Caco-2 (cell line): Measurements from ENCODE around the gene ACP2. TPM values are rescaled to one million over a fixed set of nuclear protein-coding genes. Genes with fewer than 3 reads are reported as not detected.

ENCODE experiments used
- BruUV-seq: library from RNA; stranded (reverse); fragments of 400-500 nt; replicated peaks from 2 replicates; lab custom pipeline; 2021; lab: Mats Ljungman, UMichigan
- CTCF ChIA-PET: fragments of 300-600 bp; sonication (Branson Sonifier 250); formaldehyde crosslinking; loops from one replicate; lab custom pipeline; 2022; ENCODE audit warnings: antibody characterized with exemption; lab: Charles Lee
- POLR2A ChIA-PET: fragments of 300-600 bp; sonication (Branson Sonifier 250); formaldehyde crosslinking; loops from one replicate; lab custom pipeline; 2022; ENCODE audit warnings: antibody characterized with exemption; lab: Charles Lee
- DNase-seq, 2 experiments: peaks; one replicate each; pipeline versions ENCODE4 v3.0.0 to v3.0.0-alpha.2; 2020 to 2022
- H3K27me3 ChIP-seq: replicated peaks from 2 replicates; pipeline ENCODE4 v1.6.0; 2011; ENCODE audit warnings: low read length; ENCODE audit not compliant: control insufficient read depth, insufficient read depth
- H3K36me3 ChIP-seq: 2 replicates; pipeline ENCODE4 v1.5.1; 2011; ENCODE audit warnings: low read length; ENCODE audit not compliant: control insufficient read depth, insufficient read depth
- H3K4me1 ChIP-seq: fragments of 250-450 bp; sonication (Bioruptor Pico); 2 replicates; pipeline ENCODE4 v1.5.1; 2020; ENCODE audit warnings: mild to moderate bottlenecking
- H3K4me3 ChIP-seq: 2 replicates; pipeline ENCODE4 v1.5.1; 2011; ENCODE audit warnings: low read depth, mild to moderate bottlenecking, control low read depth, low read length
- H3K9me3 ChIP-seq: fragments of 250-450 bp; sonication (Bioruptor Pico); 2 replicates; pipeline ENCODE4 v1.5.1; 2020; ENCODE audit warnings: mild to moderate bottlenecking, moderate library complexity
- H3K27ac Mint-ChIP-seq: one replicate; pipeline ENCODE4 v1.8.0; 2022; ENCODE audit warnings: mixed read lengths; ENCODE audit not compliant: unreplicated experiment
- H3K27me3 Mint-ChIP-seq: one replicate; pipeline ENCODE4 v1.8.0; 2022; ENCODE audit warnings: mixed read lengths; ENCODE audit not compliant: insufficient read depth, unreplicated experiment
- H3K36me3 Mint-ChIP-seq: one replicate; pipeline ENCODE4 v1.8.0; 2022; ENCODE audit warnings: mild to moderate bottlenecking, mixed read lengths; ENCODE audit not compliant: insufficient read depth, unreplicated experiment
- H3K4me1 Mint-ChIP-seq: one replicate; pipeline ENCODE4 v1.8.0; 2022; ENCODE audit warnings: low read depth, mixed read lengths; ENCODE audit not compliant: unreplicated experiment
- H3K4me3 Mint-ChIP-seq: one replicate; pipeline ENCODE4 v1.8.0; 2022; ENCODE audit warnings: mild to moderate bottlenecking, moderate library complexity, mixed read lengths; ENCODE audit not compliant: unreplicated experiment
- H3K9me3 Mint-ChIP-seq: one replicate; pipeline ENCODE4 v1.8.0; 2022; ENCODE audit warnings: mixed read lengths; ENCODE audit not compliant: unreplicated experiment
- intact Hi-C: fragments of 100-400 bp; cut with micrococcal nuclease; formaldehyde crosslinking; loops from one replicate; pipeline ENCODE4 v1.10.0; 2022; ENCODE audit not compliant: unreplicated experiment
- total RNA-seq: library from RNA; stranded (reverse); gene quantifications from 2 replicates; pipeline ENCODE4 v1.2.3, GENCODE V29; 2022
- TF ChIP-seq, protein P1 (sequence below), 2 experiments: fragments of 200-600 bp in 1 of 2; IDR thresholded peaks; 1 replicate in 1 of 2; 2 replicates in 1 of 2; pipeline versions ENCODE4 v1.5.1 to v1.8.0; 2011 to 2022; ENCODE audit warnings: antibody characterized with exemption in 1 of 2, control low read depth in 1 of 2, inconsistent platforms in 1 of 2, low read depth in 1 of 2, low read length in 1 of 2, mild to moderate bottlenecking in 1 of 2, moderate library complexity in 1 of 2; ENCODE audit not compliant: insufficient read depth in 1 of 2, severe bottlenecking in 1 of 2, unreplicated experiment in 1 of 2

The ACP2 gene
- total RNA-seq, 1 experiment from 2014 or later = 44.7 TPM

DNA sequence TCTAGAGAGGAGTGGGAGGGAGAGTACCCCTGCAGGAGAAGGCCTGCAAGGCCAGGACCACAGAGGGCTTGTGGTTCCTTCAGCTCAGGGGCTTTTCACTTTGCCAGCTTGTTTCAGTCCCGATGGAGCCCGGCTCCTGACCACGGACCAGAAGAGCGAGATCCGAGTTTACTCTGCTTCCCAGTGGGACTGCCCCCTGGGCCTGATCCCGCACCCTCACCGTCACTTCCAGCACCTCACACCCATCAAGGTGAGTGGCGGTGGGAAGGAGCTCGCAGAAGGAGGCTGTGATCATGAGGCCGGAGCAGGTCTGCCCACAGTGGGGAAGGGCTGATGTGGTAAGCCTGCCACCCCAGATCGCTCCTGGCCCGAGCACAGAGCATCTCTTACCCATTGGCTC lies 13.5 kb downstream of the ACP2 start:
- H3K36me3 ChIP-seq = peaks cover 1% of the 10 kb centered on the region; the same call in 1 of the 2 replicates
- peaks cover 19% of the 10 kb centered on the region for H3K4me1 ChIP-seq
- ChIA-PET POLR2A (interaction anchor here (1.6 to 2.9 kb wide), 2 partner anchors 20 to 48 kb away, joined by 6 to 18 read pairs; partner anchors contain the start of gene DDB2), CTCF (interaction anchor here (1.9 to 2.5 kb wide), 4 partner anchors 13 to 56 kb away, joined by 4 to 28 read pairs (median 7); partner anchors contain the start of genes ACP2 and NR1H3)
- Mint-ChIP-seq H3K4me1 (peaks cover 12% of the 10 kb centered on the region), H3K9me3 (no peaks in the 10 kb centered on the region), H3K27ac (peak overlapping the region; percentile 47), H3K27me3 (no peaks in the 10 kb centered on the region), H3K4me3 (no peak overlapping the region), H3K36me3 (peaks cover 32% of the 10 kb centered on the region)
- no peaks in the 10 kb centered on the region for H3K9me3 ChIP-seq
- intact Hi-C loops = no loop called here
- no peak for DNase-seq
- no TSS peak for BruUV-seq
- H3K27me3 ChIP-seq = no peaks in the 10 kb centered on the region
- no peak overlapping the region for H3K4me3 ChIP-seq
- TF ChIP-seq, protein P1, sequence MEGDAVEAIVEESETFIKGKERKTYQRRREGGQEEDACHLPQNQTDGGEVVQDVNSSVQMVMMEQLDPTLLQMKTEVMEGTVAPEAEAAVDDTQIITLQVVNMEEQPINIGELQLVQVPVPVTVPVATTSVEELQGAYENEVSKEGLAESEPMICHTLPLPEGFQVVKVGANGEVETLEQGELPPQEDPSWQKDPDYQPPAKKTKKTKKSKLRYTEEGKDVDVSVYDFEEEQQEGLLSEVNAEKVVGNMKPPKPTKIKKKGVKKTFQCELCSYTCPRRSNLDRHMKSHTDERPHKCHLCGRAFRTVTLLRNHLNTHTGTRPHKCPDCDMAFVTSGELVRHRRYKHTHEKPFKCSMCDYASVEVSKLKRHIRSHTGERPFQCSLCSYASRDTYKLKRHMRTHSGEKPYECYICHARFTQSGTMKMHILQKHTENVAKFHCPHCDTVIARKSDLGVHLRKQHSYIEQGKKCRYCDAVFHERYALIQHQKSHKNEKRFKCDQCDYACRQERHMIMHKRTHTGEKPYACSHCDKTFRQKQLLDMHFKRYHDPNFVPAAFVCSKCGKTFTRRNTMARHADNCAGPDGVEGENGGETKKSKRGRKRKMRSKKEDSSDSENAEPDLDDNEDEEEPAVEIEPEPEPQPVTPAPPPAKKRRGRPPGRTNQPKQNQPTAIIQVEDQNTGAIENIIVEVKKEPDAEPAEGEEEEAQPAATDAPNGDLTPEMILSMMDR (IDR thresholded peaks at IDR 0.05; ENCODE audit: insufficient read depth in 1 of 2, low read depth in 1 of 2, low read length in 1 of 2, severe bottlenecking in 1 of 2, unreplicated experiment in 1 of 2) = no peak

- ChIA-PET POLR2A (interaction anchor here (2.1 to 2.9 kb wide), 2 partner anchors 20 to 49 kb away, joined by 7 to 18 read pairs; partner anchors contain the start of gene DDB2), CTCF (interaction anchor here (1.2 to 2.5 kb wide), 7 partner anchors 14 to 120 kb away, joined by 4 to 28 read pairs (median 5); partner anchors contain the start of genes ACP2 and NR1H3)
- no peaks in the 10 kb centered on the region for H3K9me3 ChIP-seq
- peaks cover 1% of the 10 kb centered on the region; the same call in 1 of the 2 replicates for H3K36me3 ChIP-seq
- Mint-ChIP-seq H3K27me3 (no peaks in the 10 kb centered on the region), H3K4me3 (no peak overlapping the region), H3K27ac (peak overlapping the region; percentile 47), H3K9me3 (no peaks in the 10 kb centered on the region), H3K36me3 (peaks cover 30% of the 10 kb centered on the region), H3K4me1 (peaks cover 12% of the 10 kb centered on the region)
- TF ChIP-seq, protein P1 (IDR thresholded peaks at IDR 0.05; ENCODE audit: insufficient read depth in 1 of 2, low read depth in 1 of 2, low read length in 1 of 2, severe bottlenecking in 1 of 2, unreplicated experiment in 1 of 2) = no peak
- H3K4me1 ChIP-seq = peaks cover 19% of the 10 kb centered on the region
- intact Hi-C loops = loop anchor here (5.0 kb wide), 1 partner anchor 57 kb away; the partner anchor contains the start of gene ARFGAP2
- no TSS peak for BruUV-seq
- no peak for DNase-seq
- H3K4me3 ChIP-seq = no peak overlapping the region
- no peaks in the 10 kb centered on the region for H3K27me3 ChIP-seq
These were observed 13.9 kb downstream of the ACP2 start for GRCh38 chr11:47234669-47235100.

DNA sequence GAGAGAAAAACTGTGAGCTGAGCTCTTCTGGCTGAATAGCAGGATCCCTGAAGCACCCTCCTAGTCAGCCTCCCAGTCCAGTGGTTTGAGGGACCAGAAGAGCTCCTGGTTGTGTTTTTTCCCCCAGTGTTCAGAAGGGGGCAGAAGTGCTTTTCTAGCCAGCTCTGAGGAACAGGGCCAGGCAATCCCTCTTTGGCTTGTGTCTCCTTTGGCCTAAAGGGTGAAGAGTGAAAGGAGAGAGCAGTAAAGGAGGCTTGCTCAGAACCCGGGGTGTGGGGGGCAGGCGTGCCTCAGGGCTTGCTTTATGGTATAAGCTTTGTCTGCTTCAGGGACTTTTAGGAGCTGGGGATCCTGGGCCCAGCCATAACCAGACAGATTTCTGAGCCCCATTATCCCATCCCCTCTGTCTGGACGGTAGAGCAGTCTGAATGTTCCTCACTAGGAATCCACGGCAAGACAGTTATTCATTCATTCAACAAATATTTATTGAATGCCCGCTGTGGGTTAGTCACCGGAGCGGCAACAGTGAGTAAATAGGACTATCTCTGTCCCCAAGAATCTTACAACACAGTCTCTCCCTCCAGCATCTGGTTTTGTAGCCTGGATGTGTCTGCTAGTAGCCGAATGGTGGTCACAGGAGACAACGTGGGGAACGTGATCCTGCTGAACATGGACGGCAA lies 14.5 kb downstream of the ACP2 start:
- Mint-ChIP-seq H3K4me3 (no peak overlapping the region), H3K4me1 (peaks cover 12% of the 10 kb centered on the region), H3K36me3 (peaks cover 33% of the 10 kb centered on the region), H3K27me3 (no peaks in the 10 kb centered on the region), H3K9me3 (no peaks in the 10 kb centered on the region), H3K27ac (peak overlapping the region; percentile 47)
- BruUV-seq = no TSS peak
- H3K36me3 ChIP-seq = peaks cover 1% of the 10 kb centered on the region; the same call in 1 of the 2 replicates
- H3K27me3 ChIP-seq = no peaks in the 10 kb centered on the region
- no peak overlapping the region for H3K4me3 ChIP-seq
- CTCF ChIA-PET = interaction anchor here (0.7 to 2.5 kb wide), 13 partner anchors 13 to 178 kb away, joined by 3 to 28 read pairs (median 5); partner anchors contain the start of genes ACP2, DDB2 and NR1H3
- intact Hi-C loops = loop anchor here (5.0 kb wide), 1 partner anchor 57 kb away; the partner anchor contains the start of gene ARFGAP2
- peak in 1 of 2 experiments; percentile 49 for DNase-seq
- TF ChIP-seq, protein P1 (IDR thresholded peaks at IDR 0.05; ENCODE audit: insufficient read depth in 1 of 2, low read depth in 1 of 2, low read length in 1 of 2, severe bottlenecking in 1 of 2, unreplicated experiment in 1 of 2) = peak; percentile 22 to 50
- no peaks in the 10 kb centered on the region for H3K9me3 ChIP-seq
- POLR2A ChIA-PET = interaction anchor here (0.6 to 2.9 kb wide), 4 partner anchors 19 to 49 kb away, joined by 7 to 18 read pairs (median 9); partner anchors contain the start of gene DDB2
- H3K4me1 ChIP-seq = peaks cover 19% of the 10 kb centered on the region
